DMS79 treated with DMSO at 0.1 percent for 48 hours (cell line): ENCODE data around the gene NR5A1.

Source experiments
- DNase-seq: peaks from one replicate; lab custom pipeline; 2025; lab: John Stamatoyannopoulos, UW

Gene NR5A1

GRCh38 chr9:124498499-124499146 is 8.6 kb downstream of the NR5A1 start:
- no peak for DNase-seq

- DNase-seq: no peak
Observed at GRCh38 chr9:124498040-124498439, 9.2 kb downstream of the NR5A1 start.

GRCh38 chr9:124497441-124497840 is 9.8 kb downstream of the NR5A1 start:
- no peak for DNase-seq

GRCh38 chr9:124496463-124496862 is 10.7 kb downstream of the NR5A1 start:
- DNase-seq: no peak

GRCh38 chr9:124496075-124496449 is 11.1 kb downstream of the NR5A1 start:
- no peak for DNase-seq

GRCh38 chr9:124495126-124496074 is 11.8 kb downstream of the NR5A1 start:
- no peak for DNase-seq

- DNase-seq: no peak
Observed at GRCh38 chr9:124493794-124494479, 13.3 kb downstream of the NR5A1 start.

GRCh38 chr9:124493218-124493617 is 14.0 kb downstream of the NR5A1 start:
- DNase-seq: no peak

GRCh38 chr9:124492818-124493217 is 14.4 kb downstream of the NR5A1 start:
- no peak for DNase-seq

- DNase-seq: no peak
Observed at GRCh38 chr9:124491049-124491975, 15.9 kb downstream of the NR5A1 start.

GRCh38 chr9:124490004-124490403 is 17.2 kb downstream of the NR5A1 start:
- DNase-seq: no peak

- DNase-seq: peak; percentile 42
Observed at GRCh38 chr9:124489222-124489621, 18.0 kb downstream of the NR5A1 start.

GRCh38 chr9:124488641-124489210 is 18.5 kb downstream of the NR5A1 start:
- peak; percentile 11 for DNase-seq

- no peak for DNase-seq
Observed at GRCh38 chr9:124487260-124488182, 19.7 kb downstream of the NR5A1 start.

- no peak for DNase-seq
Observed at GRCh38 chr9:124486778-124487259, 20.4 kb downstream of the NR5A1 start.

GRCh38 chr9:124485936-124486335 is 21.3 kb downstream of the NR5A1 start:
- no peak for DNase-seq

- no peak for DNase-seq
Observed at GRCh38 chr9:124485201-124485600, 22.0 kb downstream of the NR5A1 start.

GRCh38 chr9:124483481-124483880 is 23.7 kb downstream of the NR5A1 start:
- no peak for DNase-seq

- no peak for DNase-seq
Observed at GRCh38 chr9:124482431-124483031, 24.7 kb downstream of the NR5A1 start.

GRCh38 chr9:124481115-124481514 is 26.1 kb downstream of the NR5A1 start:
- no peak for DNase-seq
